Esophagus mucosa (tissue), 1 donor: ENCODE measurements around the gene MACROD2. TPM values are rescaled to one million over a fixed set of nuclear protein-coding genes. Genes with fewer than 3 reads are reported as not detected.

Experiments used
- ATAC-seq: fragments of 200-7000 bp; cut with Tn5 transposase; one replicate; pipeline ENCODE4 v1.9.1; 2020
- total RNA-seq: library from RNA; stranded (reverse); gene quantifications from one replicate; pipeline ENCODE4 v1.2.4, GENCODE V29; 2023
- donor health status: DM: yes; HTN: yes; CAD: no.

MACROD2 gene
- total RNA-seq, 1 donor from 2014 or later, result 2.2 TPM

- no peak for ATAC-seq
Observed at GRCh38 chr20:14883324-14883723, 888.0 kb downstream of the MACROD2 start.

GRCh38 chr20:14885661-14886060, 890.3 kb downstream of the MACROD2 start:
- no peak for ATAC-seq

GRCh38 chr20:14888134-14888533, 892.8 kb downstream of the MACROD2 start:
- ATAC-seq, result no peak

GRCh38 chr20:14889496-14890255, 894.4 kb downstream of the MACROD2 start:
- ATAC-seq, result no peak

GRCh38 chr20:14890713-14891112, 895.4 kb downstream of the MACROD2 start:
- ATAC-seq, result no peak

GRCh38 chr20:14892782-14893181, 897.5 kb downstream of the MACROD2 start:
- ATAC-seq, result no peak

GRCh38 chr20:14896569-14896968, 901.3 kb downstream of the MACROD2 start:
- ATAC-seq, result no peak

GRCh38 chr20:14897608-14898007, 902.3 kb downstream of the MACROD2 start:
- no peak for ATAC-seq

- no peak for ATAC-seq
Observed at GRCh38 chr20:14902432-14903089, 907.2 kb downstream of the MACROD2 start.

- no peak for ATAC-seq
Observed at GRCh38 chr20:14906908-14907434, 911.7 kb downstream of the MACROD2 start.

- no peak for ATAC-seq
Observed at GRCh38 chr20:14910126-14910525, 914.8 kb downstream of the MACROD2 start.

GRCh38 chr20:14913896-14914620, 918.7 kb downstream of the MACROD2 start:
- ATAC-seq, result no peak

GRCh38 chr20:14914633-14915032, 919.3 kb downstream of the MACROD2 start:
- ATAC-seq, result no peak

- ATAC-seq, result no peak
Observed at GRCh38 chr20:14915356-14915755, 920.0 kb downstream of the MACROD2 start.

- ATAC-seq, result no peak
Observed at GRCh38 chr20:14916360-14916920, 921.1 kb downstream of the MACROD2 start.

GRCh38 chr20:14918281-14918680, 923.0 kb downstream of the MACROD2 start:
- ATAC-seq, result no peak

- ATAC-seq, result no peak
Observed at GRCh38 chr20:14918976-14919375, 923.7 kb downstream of the MACROD2 start.

- peak; percentile 63 for ATAC-seq
Observed at GRCh38 chr20:14919501-14920081, 924.3 kb downstream of the MACROD2 start.

GRCh38 chr20:14921513-14921912, 926.2 kb downstream of the MACROD2 start:
- ATAC-seq, result peak; percentile 44

GRCh38 chr20:14922503-14923267, 927.4 kb downstream of the MACROD2 start:
- peak; percentile 78 for ATAC-seq

GRCh38 chr20:14924433-14924832, 929.1 kb downstream of the MACROD2 start:
- no peak for ATAC-seq

- no peak for ATAC-seq
Observed at GRCh38 chr20:14925300-14925699, 930.0 kb downstream of the MACROD2 start.
